IPS-NIHi11 (cell line): ENCODE results near the gene THAP7.
A peak's percentile ranks its signal among the peaks of the same experiment; 100 is the strongest.
"Not testable (repeated sequence)": the region's sequence is repeated elsewhere in the genome, so short reads cannot be mapped to it uniquely, and the experiment has no call there.

Source experiments
- DNase-seq: peaks from one replicate; pipeline ENCODE4 v3.0.0; 2012; ENCODE audit warnings: mixed read lengths, low spot score

THAP7 gene

GRCh38 chr22:21012446-21013407 lies 10.8 kb upstream of the THAP7 start:
- DNase-seq = no peak

GRCh38 chr22:21010426-21011113 lies 8.7 kb upstream of the THAP7 start:
- no peak for DNase-seq

- DNase-seq = peak; percentile 84
These were observed 7.9 kb upstream of the THAP7 start for GRCh38 chr22:21009638-21010425.

- DNase-seq = not testable (repeated sequence)
These were observed 7.3 kb upstream of the THAP7 start for GRCh38 chr22:21009208-21009607.

GRCh38 chr22:21003782-21004181 lies 1.9 kb upstream of the THAP7 start:
- no peak for DNase-seq

- DNase-seq = peak; percentile 34
These were observed 824 bp downstream of the THAP7 start for GRCh38 chr22:21000987-21001600.

- DNase-seq = no peak
These were observed 1.5 kb downstream of the THAP7 start for GRCh38 chr22:21000207-21000986.

GRCh38 chr22:20999350-21000206 lies 2.3 kb downstream of the THAP7 start:
- DNase-seq = no peak

GRCh38 chr22:20998411-20999336 lies 3.2 kb downstream of the THAP7 start:
- DNase-seq = no peak

- DNase-seq = no peak
These were observed 4.2 kb downstream of the THAP7 start for GRCh38 chr22:20997536-20998257.

GRCh38 chr22:20996598-20997535 lies 5.1 kb downstream of the THAP7 start:
- no peak for DNase-seq

- no peak for DNase-seq
These were observed 5.9 kb downstream of the THAP7 start for GRCh38 chr22:20996031-20996410.

GRCh38 chr22:20995329-20996030 lies 6.4 kb downstream of the THAP7 start:
- DNase-seq = no peak

GRCh38 chr22:20994902-20995241 lies 7.0 kb downstream of the THAP7 start:
- no peak for DNase-seq

- no peak for DNase-seq
These were observed 7.6 kb downstream of the THAP7 start for GRCh38 chr22:20994128-20994901.
